Parathyroid adenoma (tissue), 2 donors: ENCODE data around the gene SNUPN.

Source experiments
- H2AFZ ChIP-seq: fragments of 300-600 bp; sonication (generic); one replicate; pipeline ENCODE4 v1.7.0; 2017; ENCODE audit warnings: antibody characterized with exemption, mild to moderate bottlenecking
- H3K27ac ChIP-seq: fragments of 300-600 bp; sonication (generic); one replicate; pipeline ENCODE4 v1.7.0; 2017
- H3K27me3 ChIP-seq: fragments of 300-600 bp; sonication (generic); one replicate; pipeline ENCODE4 v1.7.0; 2017; ENCODE audit warnings: low read length; ENCODE audit not compliant: control insufficient read depth, insufficient read depth
- H3K36me3 ChIP-seq: fragments of 300-600 bp; sonication (generic); one replicate; pipeline ENCODE4 v1.7.0; 2017; ENCODE audit warnings: low read length; ENCODE audit not compliant: control insufficient read depth, insufficient read depth
- H3K4me1 ChIP-seq: fragments of 300-600 bp; sonication (generic); one replicate; pipeline ENCODE4 v1.7.0; 2017; ENCODE audit warnings: control low read depth
- H3K4me2 ChIP-seq: fragments of 300-600 bp; sonication (generic); one replicate; pipeline ENCODE4 v1.7.0; 2017; ENCODE audit warnings: low read length
- H3K4me3 ChIP-seq: fragments of 300-600 bp; sonication (generic); one replicate; pipeline ENCODE4 v1.7.0; 2017; ENCODE audit warnings: low read depth, low read length
- H3K79me2 ChIP-seq: fragments of 300-600 bp; sonication (generic); one replicate; pipeline ENCODE4 v1.7.0; 2017; ENCODE audit warnings: control low read depth
- H3K9ac ChIP-seq: fragments of 300-600 bp; sonication (generic); one replicate; pipeline ENCODE4 v1.7.0; 2017; ENCODE audit warnings: mild to moderate bottlenecking
- H3K9me3 ChIP-seq: fragments of 300-600 bp; sonication (generic); one replicate; pipeline ENCODE4 v1.7.0; 2017; ENCODE audit warnings: low read length; ENCODE audit not compliant: control insufficient read depth
- TF ChIP-seq, protein P1 (sequence below): fragments of 300-600 bp; sonication (generic); IDR thresholded peaks from one replicate; pipeline ENCODE4 v1.7.0; 2017; ENCODE audit warnings: antibody characterized with exemption, mild to moderate bottlenecking
- donor health status: primary hyperparathyroidism.

SNUPN gene

DNA sequence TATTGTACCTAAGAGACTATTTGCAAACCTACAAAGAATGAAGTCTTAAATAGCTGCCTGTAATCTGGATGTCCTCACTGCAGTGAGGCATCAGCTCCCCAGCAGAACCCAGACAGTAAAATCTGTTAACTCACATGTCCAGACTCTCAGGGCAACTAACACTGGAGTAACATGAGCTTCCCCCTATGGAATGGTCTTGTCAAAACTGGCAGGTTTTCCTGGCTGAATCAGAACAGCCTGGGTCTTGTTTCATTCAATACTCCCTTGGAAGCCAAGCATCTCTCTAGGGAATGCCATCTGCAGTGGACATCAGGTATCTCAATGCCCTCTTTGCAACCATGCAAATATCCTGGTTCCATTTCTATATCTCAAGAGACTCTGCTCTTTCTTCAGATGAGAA lies 70.8 kb downstream of the SNUPN start:
- TF ChIP-seq, protein P1, sequence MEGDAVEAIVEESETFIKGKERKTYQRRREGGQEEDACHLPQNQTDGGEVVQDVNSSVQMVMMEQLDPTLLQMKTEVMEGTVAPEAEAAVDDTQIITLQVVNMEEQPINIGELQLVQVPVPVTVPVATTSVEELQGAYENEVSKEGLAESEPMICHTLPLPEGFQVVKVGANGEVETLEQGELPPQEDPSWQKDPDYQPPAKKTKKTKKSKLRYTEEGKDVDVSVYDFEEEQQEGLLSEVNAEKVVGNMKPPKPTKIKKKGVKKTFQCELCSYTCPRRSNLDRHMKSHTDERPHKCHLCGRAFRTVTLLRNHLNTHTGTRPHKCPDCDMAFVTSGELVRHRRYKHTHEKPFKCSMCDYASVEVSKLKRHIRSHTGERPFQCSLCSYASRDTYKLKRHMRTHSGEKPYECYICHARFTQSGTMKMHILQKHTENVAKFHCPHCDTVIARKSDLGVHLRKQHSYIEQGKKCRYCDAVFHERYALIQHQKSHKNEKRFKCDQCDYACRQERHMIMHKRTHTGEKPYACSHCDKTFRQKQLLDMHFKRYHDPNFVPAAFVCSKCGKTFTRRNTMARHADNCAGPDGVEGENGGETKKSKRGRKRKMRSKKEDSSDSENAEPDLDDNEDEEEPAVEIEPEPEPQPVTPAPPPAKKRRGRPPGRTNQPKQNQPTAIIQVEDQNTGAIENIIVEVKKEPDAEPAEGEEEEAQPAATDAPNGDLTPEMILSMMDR, result no peak
- H3K36me3 ChIP-seq, result no peaks in the 10 kb centered on the region
- H3K79me2 ChIP-seq, result peaks cover 4% of the 10 kb centered on the region
- no peak overlapping the region for H3K4me3 ChIP-seq
- H3K9me3 ChIP-seq, result no peaks in the 10 kb centered on the region
- no peak overlapping the region for H2AFZ ChIP-seq
- H3K4me1 ChIP-seq, result no peaks in the 10 kb centered on the region
- H3K27me3 ChIP-seq, result no peaks in the 10 kb centered on the region
- H3K9ac ChIP-seq, result no peak overlapping the region
- no peak overlapping the region for H3K4me2 ChIP-seq
- no peak overlapping the region for H3K27ac ChIP-seq

DNA sequence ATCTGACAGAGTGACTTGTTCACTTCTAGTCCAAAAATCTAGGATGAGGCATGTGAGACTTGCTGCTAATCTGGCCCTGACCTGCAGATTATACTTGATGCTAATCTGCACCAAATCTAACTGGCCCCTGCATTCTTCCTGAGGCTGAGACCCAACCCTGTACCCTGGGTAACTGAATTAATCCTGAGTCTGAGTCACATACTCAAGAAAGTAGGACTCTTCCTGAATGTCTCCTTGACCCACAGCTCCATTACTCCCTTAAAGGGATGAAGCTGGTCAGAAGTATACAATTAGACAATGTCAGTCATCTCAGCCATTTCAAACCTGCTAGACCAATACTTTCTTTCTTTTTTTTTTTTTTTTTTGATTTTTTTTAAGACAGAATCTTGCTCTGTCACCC lies 71.9 kb downstream of the SNUPN start:
- Histone ChIP-seq H3K9ac (no peak overlapping the region), H2AFZ (no peak overlapping the region), H3K27me3 (no peaks in the 10 kb centered on the region), H3K27ac (no peak overlapping the region), H3K36me3 (no peaks in the 10 kb centered on the region), H3K4me3 (no peak overlapping the region), H3K4me1 (no peaks in the 10 kb centered on the region), H3K9me3 (no peaks in the 10 kb centered on the region), H3K79me2 (peaks cover 4% of the 10 kb centered on the region), H3K4me2 (no peak overlapping the region)
- TF ChIP-seq, protein P1, result no peak

DNA sequence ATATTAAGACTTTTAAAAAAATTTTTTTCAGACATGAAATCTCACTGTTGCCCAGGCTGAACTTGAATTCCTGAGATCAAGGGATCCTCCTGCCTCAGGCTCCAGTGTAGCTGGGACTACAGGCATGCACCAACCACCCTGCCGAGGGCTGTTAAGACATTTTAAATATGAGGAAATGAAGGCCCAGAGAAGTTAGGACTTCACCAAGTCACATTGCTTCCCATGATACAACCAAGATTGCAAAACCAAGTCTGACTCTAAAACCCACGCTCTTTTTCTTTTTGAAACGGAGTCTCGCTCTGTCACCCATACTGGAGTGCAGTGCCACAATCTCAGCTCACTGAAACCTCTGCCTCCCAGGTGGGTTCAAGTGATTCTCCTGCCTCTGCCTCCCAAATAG lies 74.4 kb downstream of the SNUPN start:
- Histone ChIP-seq H3K4me3 (no peak overlapping the region), H2AFZ (no peak overlapping the region), H3K9me3 (no peaks in the 10 kb centered on the region), H3K4me2 (no peak overlapping the region), H3K36me3 (no peaks in the 10 kb centered on the region), H3K27ac (no peak overlapping the region), H3K9ac (no peak overlapping the region), H3K4me1 (no peaks in the 10 kb centered on the region), H3K27me3 (no peaks in the 10 kb centered on the region), H3K79me2 (peaks cover 4% of the 10 kb centered on the region)
- TF ChIP-seq, protein P1, result no peak
